ENCODE results near the gene MASP1.

GRCh38 chr3:187296058-187296457 lies 4.5 kb upstream of the MASP1 start:
- TF ChIP-seq EZH2 (IDR thresholded peaks at IDR 0.05; ENCODE audit: borderline replicate concordance, insufficient read depth, low read length, poor library complexity, severe bottlenecking) (no peak), EP300 (conservative IDR thresholded peaks at IDR 0.05; ENCODE audit: poor library complexity, severe bottlenecking) (no peak), RAD21 (conservative IDR thresholded peaks at IDR 0.05) (no peak), TAF1 (IDR thresholded peaks at IDR 0.05; ENCODE audit: low read depth) (no peak), POLR2AphosphoS5 (IDR thresholded peaks at IDR 0.05) (no peak)
- TF ChIP-seq, protein P1, sequence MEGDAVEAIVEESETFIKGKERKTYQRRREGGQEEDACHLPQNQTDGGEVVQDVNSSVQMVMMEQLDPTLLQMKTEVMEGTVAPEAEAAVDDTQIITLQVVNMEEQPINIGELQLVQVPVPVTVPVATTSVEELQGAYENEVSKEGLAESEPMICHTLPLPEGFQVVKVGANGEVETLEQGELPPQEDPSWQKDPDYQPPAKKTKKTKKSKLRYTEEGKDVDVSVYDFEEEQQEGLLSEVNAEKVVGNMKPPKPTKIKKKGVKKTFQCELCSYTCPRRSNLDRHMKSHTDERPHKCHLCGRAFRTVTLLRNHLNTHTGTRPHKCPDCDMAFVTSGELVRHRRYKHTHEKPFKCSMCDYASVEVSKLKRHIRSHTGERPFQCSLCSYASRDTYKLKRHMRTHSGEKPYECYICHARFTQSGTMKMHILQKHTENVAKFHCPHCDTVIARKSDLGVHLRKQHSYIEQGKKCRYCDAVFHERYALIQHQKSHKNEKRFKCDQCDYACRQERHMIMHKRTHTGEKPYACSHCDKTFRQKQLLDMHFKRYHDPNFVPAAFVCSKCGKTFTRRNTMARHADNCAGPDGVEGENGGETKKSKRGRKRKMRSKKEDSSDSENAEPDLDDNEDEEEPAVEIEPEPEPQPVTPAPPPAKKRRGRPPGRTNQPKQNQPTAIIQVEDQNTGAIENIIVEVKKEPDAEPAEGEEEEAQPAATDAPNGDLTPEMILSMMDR (IDR thresholded peaks at IDR 0.05; ENCODE audit: poor library complexity, severe bottlenecking), result no peak

All from neural cell (in vitro differentiated cells).